GM23338 (cell line): Measurements from ENCODE around the gene EIF3K. TPM values are rescaled to one million over a fixed set of nuclear protein-coding genes. Genes with fewer than 3 reads are reported as not detected.
A peak's percentile ranks its signal among the peaks of the same experiment; 100 is the strongest.

Experiments
- ATAC-seq: fragments of 200-7000 bp; cut with Tn5 transposase; 3 replicates; pipeline ENCODE4 v1.9.1; 2020
- DNase-seq: peaks from one replicate; pipeline ENCODE4 v3.0.0-alpha.2; 2015; ENCODE audit warnings: low spot score
- H2AFZ ChIP-seq: fragments of 200-600 bp; sonication (generic); 2 replicates; pipeline ENCODE4 v1.8.0; 2016; ENCODE audit warnings: antibody characterized with exemption, mild to moderate bottlenecking, moderate library complexity
- H3F3A ChIP-seq: fragments of 200-600 bp; sonication (generic); replicated peaks from 2 replicates; pipeline ENCODE4 v1.8.0; 2017; ENCODE audit warnings: antibody characterized with exemption, mixed run types, low read depth
- H3K27ac ChIP-seq: fragments of 200-600 bp; sonication (generic); 2 replicates; pipeline ENCODE4 v1.6.1; 2016; ENCODE audit warnings: low read depth
- H3K27me3 ChIP-seq: fragments of 200-600 bp; sonication (generic); 2 replicates; pipeline ENCODE4 v1.8.0; 2016; ENCODE audit warnings: mild to moderate bottlenecking, mixed run types, moderate library complexity; ENCODE audit not compliant: insufficient read depth
- H3K36me3 ChIP-seq: fragments of 200-600 bp; sonication (generic); 2 replicates; pipeline ENCODE4 v1.8.0; 2016; ENCODE audit warnings: mild to moderate bottlenecking; ENCODE audit not compliant: insufficient read depth
- H3K4me1 ChIP-seq: fragments of 200-600 bp; sonication (generic); 2 replicates; pipeline ENCODE4 v1.8.0; 2016; ENCODE audit warnings: mild to moderate bottlenecking, moderate library complexity; ENCODE audit not compliant: insufficient read depth
- H3K4me2 ChIP-seq: fragments of 200-600 bp; sonication (generic); 2 replicates; pipeline ENCODE4 v1.7.1; 2017; ENCODE audit warnings: mixed run types
- H3K4me3 ChIP-seq: fragments of 200-600 bp; sonication (generic); 2 replicates; pipeline ENCODE4 v1.6.1; 2016; ENCODE audit warnings: mixed run types
- H3K79me2 ChIP-seq: fragments of 200-600 bp; sonication (generic); replicated peaks from 2 replicates; pipeline ENCODE4 v1.8.0; 2017; ENCODE audit warnings: mild to moderate bottlenecking; ENCODE audit not compliant: insufficient read depth
- H3K9me2 ChIP-seq: fragments of 200-600 bp; sonication (generic); 2 replicates; pipeline ENCODE4 v1.8.0; 2017; ENCODE audit not compliant: insufficient read depth
- H4K20me1 ChIP-seq: fragments of 200-600 bp; sonication (generic); replicated peaks from 2 replicates; pipeline ENCODE4 v1.8.0; 2017; ENCODE audit warnings: mild to moderate bottlenecking; ENCODE audit not compliant: insufficient read depth
- H3K27ac Mint-ChIP-seq: 2 replicates; pipeline ENCODE4 v1.8.0; 2020; ENCODE audit warnings: inconsistent platforms, mild to moderate bottlenecking, moderate library complexity, mixed read lengths
- H3K27me3 Mint-ChIP-seq: 3 replicates; pipeline ENCODE4 v1.8.0; 2022; ENCODE audit warnings: low read depth, mild to moderate bottlenecking, moderate library complexity, mixed read lengths, inconsistent platforms; ENCODE audit not compliant: insufficient read depth, poor library complexity
- H3K36me3 Mint-ChIP-seq: 3 replicates; pipeline ENCODE4 v1.8.0; 2021; ENCODE audit warnings: low read depth, mild to moderate bottlenecking, inconsistent platforms, moderate library complexity, mixed read lengths
- H3K4me1 Mint-ChIP-seq: 3 replicates; pipeline ENCODE4 v1.8.0; 2020; ENCODE audit warnings: mild to moderate bottlenecking, inconsistent platforms, mixed read lengths
- H3K4me3 Mint-ChIP-seq: 3 replicates; pipeline ENCODE4 v1.8.0; 2021; ENCODE audit warnings: moderate library complexity, mild to moderate bottlenecking, inconsistent platforms, mixed read lengths
- H3K9me3 Mint-ChIP-seq: 3 replicates; pipeline ENCODE4 v1.8.0; 2020; ENCODE audit warnings: moderate library complexity, mild to moderate bottlenecking, inconsistent platforms, mixed read lengths
- CREB1 ChIP-seq: fragments of 250-450 bp; sonication (Bioruptor Pico); IDR thresholded peaks from 2 replicates; pipeline ENCODE4 v1.5.0; 2020; ENCODE audit warnings: low read depth, mild to moderate bottlenecking, moderate library complexity
- CTCF ChIP-seq, 2 experiments: fragments of 200-600 bp in 1 of 2; sonication (generic) in 1 of 2; conservative IDR thresholded peaks; 2 replicates each; pipeline versions ENCODE4 v1.5.1 to v1.6.1; 2016 to 2017; ENCODE audit warnings: antibody characterized with exemption in 2 of 2, low read depth in 2 of 2, mild to moderate bottlenecking in 2 of 2, moderate library complexity in 1 of 2
- EZH2 ChIP-seq: fragments of 200-600 bp; sonication (generic); IDR thresholded peaks from one replicate; pipeline ENCODE4 v1.8.0; 2017; ENCODE audit warnings: antibody characterized with exemption, mild to moderate bottlenecking, low read depth; ENCODE audit not compliant: unreplicated experiment
- EZH2phosphoT487 ChIP-seq: fragments of 200-600 bp; sonication (generic); IDR thresholded peaks from one replicate; pipeline ENCODE4 v1.8.1; 2018; ENCODE audit warnings: antibody characterized with exemption; ENCODE audit not compliant: unreplicated experiment
- NANOG ChIP-seq: IDR thresholded peaks from 2 replicates; pipeline ENCODE4 v1.6.1; 2016; ENCODE audit warnings: antibody characterized with exemption, borderline replicate concordance
- POLR2AphosphoS5 ChIP-seq: IDR thresholded peaks from 2 replicates; pipeline ENCODE4 v1.6.1; 2016; ENCODE audit warnings: antibody characterized with exemption, low read depth
- REST ChIP-seq: IDR thresholded peaks from one replicate; pipeline ENCODE4 v1.6.1; 2018; ENCODE audit warnings: antibody characterized with exemption; ENCODE audit not compliant: unreplicated experiment
- STAT1 ChIP-seq: IDR thresholded peaks from one replicate; pipeline ENCODE4 v1.6.1; 2016; ENCODE audit warnings: antibody characterized with exemption; ENCODE audit not compliant: unreplicated experiment
- ZNF114 ChIP-seq: fragments of 250-450 bp; sonication (Bioruptor Pico); IDR thresholded peaks from 2 replicates; pipeline ENCODE4 v1.5.0; 2020; ENCODE audit warnings: mild to moderate bottlenecking, moderate library complexity
- ZNF331 ChIP-seq: fragments of 250-450 bp; sonication (Bioruptor Pico); IDR thresholded peaks from 2 replicates; pipeline ENCODE4 v1.5.0; 2020; ENCODE audit warnings: low read depth, mild to moderate bottlenecking, moderate library complexity
- ZNF462 ChIP-seq: fragments of 250-450 bp; sonication (Bioruptor Pico); IDR thresholded peaks from 2 replicates; pipeline ENCODE4 v1.5.0; 2020; ENCODE audit warnings: mild to moderate bottlenecking, moderate library complexity
- polyA plus RNA-seq: library from polyadenylated mRNA; unstranded; fragments of >200 nt; fragmentation: Nextera tagmentation; extraction: Ambion mirVana; gene quantifications from 2 replicates; pipeline ENCODE4 v1.2.1, GENCODE V29; 2016
- total RNA-seq: library from RNA; depleted of rRNA; stranded (reverse); fragments of >200 nt; shearing (Covaris generic); gene quantifications from 2 replicates; pipeline ENCODE4 v1.2.3, GENCODE V29; 2014

Gene EIF3K
- total and polyA plus RNA-seq, 2 experiments from 2014 or later: 226 to 509 TPM

- TF ChIP-seq REST (no peak), ZNF331 (CRISPR knock-in tag) (no peak), STAT1 (no peak), ZNF114 (CRISPR knock-in tag) (no peak)
Measured at GRCh38 chr19:38650911-38651584, 32.1 kb downstream of the EIF3K start (continued).

GRCh38 chr19:38653028-38653571, 34.1 kb downstream of the EIF3K start:
- peak overlapping the region; percentile 41 for H3K4me3 ChIP-seq
- Mint-ChIP-seq H3K9me3 (no peaks in the 10 kb centered on the region), H3K4me1 (peaks cover 88% of the 10 kb centered on the region), H3K27ac (peak overlapping the region; percentile 79), H3K27me3 (peaks cover 22% of the 10 kb centered on the region), H3K36me3 (peaks cover 34% of the 10 kb centered on the region), H3K4me3 (peak overlapping the region; percentile 47; the same call in 1 of the 3 replicates)
- no peak for DNase-seq
- H3K27me3 ChIP-seq: no peaks in the 10 kb centered on the region
- H4K20me1 ChIP-seq: peaks cover 82% of the 10 kb centered on the region
- no peak overlapping the region for H2AFZ ChIP-seq
- no peak for ATAC-seq
- H3K9me2 ChIP-seq: no peaks in the 10 kb centered on the region
- peaks cover 4% of the 10 kb centered on the region for H3F3A ChIP-seq
- H3K27ac ChIP-seq: peak overlapping the region; percentile 57
- 0 out of 2 replicates have a peak, but pooled peaks cover 4% of the 10 kb centered on the region for H3K36me3 ChIP-seq
- peaks cover 100% of the 10 kb centered on the region for H3K79me2 ChIP-seq
- peak overlapping the region; percentile 100 for H3K4me2 ChIP-seq
- peaks cover 86% of the 10 kb centered on the region for H3K4me1 ChIP-seq
- TF ChIP-seq CTCF (conservative IDR thresholded peaks at IDR 0.05; ENCODE audit: low read depth in 2 of 2) (no peak), STAT1 (no peak), NANOG (no peak), EZH2phosphoT487 (no peak), POLR2AphosphoS5 (no peak), ZNF331 (CRISPR knock-in tag) (no peak), CREB1 (no peak), EZH2 (no peak), ZNF462 (CRISPR knock-in tag) (no peak), ZNF114 (CRISPR knock-in tag) (no peak)
